ENCODE results near the gene ITGB1BP1.

ITGB1BP1 gene

DNA sequence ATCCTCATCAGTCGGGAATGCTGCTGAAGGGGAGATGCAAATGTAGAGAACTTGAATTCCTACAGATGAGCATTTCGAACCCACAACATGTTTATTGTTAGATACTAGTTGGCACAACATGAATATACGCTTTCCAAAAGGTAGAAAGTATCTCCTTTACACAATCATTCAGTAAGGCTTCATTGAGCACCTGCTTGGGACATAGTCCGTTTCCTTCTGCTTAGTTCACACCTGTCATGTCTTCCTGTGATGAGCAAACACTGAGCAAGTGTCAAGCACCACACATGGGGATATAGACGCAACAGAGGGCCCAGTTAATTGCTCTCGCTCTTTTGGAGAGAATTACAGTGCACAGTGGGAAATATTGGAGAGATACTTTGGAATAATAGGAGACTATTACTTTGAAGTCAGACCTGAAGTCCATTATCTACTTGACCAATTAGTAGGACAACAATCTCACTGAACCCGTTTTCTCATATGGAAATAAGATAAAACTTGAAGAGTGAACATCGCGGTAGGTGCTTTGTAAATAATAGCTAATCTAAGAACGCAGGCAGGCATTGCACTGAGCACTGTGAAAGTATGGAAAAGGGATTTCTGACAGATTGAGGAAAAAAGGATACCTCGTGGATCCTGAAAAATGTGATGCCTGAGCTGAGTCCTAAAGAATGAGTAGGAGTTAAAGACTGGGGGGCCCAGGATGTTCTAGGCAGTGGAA is 1.3 kb upstream of the ITGB1BP1 start:
- DNase-seq (ENCODE audit: low read depth), result no peak

DNA sequence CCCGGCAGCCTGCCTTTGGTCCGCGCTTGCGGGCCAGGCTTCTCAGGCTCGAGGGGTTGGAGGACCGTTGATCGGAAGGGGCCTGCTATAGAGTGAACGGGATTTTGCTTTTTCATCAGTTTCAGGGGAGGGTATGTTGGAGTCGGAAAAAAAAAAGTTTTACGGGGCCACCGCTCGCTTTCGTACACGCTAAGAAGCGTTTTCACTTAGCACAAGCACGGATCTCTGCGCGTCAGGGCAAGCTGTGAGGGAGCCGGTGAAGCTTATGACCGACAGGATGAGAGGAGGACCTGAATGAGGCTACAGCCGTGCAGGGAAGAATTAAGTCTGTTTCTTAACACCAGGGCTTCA is 569 bp upstream of the ITGB1BP1 start:
- DNase-seq (ENCODE audit: low read depth), result peak; percentile 59

DNA sequence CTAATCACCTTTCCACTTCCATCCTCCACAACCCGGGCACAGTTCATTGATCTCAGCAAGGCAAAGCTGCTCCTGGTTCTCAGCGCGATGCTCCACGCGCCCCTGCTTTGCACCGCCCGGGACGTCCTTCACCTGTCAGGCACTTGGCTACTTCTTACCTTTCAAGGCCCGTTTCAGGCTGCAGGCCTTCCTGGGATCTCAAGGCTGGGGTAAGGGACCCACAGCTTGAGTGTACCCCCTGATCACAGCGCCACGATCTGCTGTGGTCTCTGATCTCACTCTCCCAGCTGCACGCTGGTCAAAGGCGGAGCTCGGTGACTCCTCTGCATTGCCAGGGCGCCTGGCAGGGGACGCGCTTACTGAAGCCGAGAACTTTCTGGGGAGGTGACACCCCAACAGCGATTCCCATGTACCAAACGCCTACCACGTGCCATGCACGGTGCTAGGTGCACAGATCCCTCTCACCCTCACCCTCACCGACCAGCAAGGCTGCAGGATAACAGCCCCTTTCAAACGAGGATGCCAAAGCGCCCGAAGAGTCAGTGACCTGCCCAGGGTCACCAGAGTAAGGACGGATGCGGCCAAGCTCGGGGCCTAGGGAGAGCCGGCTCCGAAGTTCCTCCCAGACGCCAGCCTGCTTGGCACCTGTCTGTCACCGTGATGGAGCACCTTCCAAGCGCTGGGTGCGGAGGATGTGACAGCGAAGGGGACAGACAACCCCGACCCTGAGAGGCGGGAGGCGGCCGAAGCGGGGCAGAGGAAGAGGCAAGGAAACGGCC is 818 bp downstream of the ITGB1BP1 start:
- peak; percentile 39 for DNase-seq (ENCODE audit: low read depth)

DNA sequence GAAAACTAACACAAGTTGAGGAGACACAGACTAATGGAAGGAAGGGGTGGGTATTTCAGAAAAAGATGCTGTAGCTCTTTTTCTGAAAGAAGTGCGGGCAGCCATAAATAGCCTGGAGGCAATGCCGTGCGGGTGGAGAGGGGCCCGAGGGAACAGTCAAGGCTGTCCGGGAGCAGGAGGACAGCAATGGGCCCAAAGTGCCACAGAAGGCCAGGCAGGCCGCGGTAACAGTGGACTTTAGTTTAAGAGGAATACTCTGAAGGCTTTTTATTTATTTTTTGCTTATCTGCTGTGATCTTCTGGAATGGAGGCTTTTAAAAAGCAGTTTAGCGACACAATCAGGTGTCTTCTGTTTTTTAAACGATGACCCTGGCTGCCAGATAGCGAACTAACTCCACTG is 2.8 kb downstream of the ITGB1BP1 start:
- DNase-seq (ENCODE audit: low read depth), result no peak

DNA sequence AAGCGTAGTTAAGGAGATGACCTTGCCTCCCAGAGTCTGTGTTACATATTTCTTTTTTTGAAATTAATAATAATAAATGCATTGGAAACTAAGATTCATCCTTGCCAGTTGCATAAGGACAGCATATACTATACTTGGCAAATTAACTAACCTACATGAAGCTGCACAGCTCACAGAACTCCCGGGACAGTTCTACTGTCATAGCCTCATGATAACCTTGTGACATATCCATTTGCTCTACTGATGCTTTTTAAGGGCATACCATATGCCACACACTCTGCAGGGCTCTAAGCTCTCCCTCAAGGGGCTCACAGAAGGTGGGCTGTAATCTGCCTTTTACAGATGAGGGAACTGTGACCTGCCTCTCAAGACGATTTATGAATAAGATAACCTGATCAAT is 3.8 kb downstream of the ITGB1BP1 start:
- no peak for DNase-seq (ENCODE audit: low read depth)

DNA sequence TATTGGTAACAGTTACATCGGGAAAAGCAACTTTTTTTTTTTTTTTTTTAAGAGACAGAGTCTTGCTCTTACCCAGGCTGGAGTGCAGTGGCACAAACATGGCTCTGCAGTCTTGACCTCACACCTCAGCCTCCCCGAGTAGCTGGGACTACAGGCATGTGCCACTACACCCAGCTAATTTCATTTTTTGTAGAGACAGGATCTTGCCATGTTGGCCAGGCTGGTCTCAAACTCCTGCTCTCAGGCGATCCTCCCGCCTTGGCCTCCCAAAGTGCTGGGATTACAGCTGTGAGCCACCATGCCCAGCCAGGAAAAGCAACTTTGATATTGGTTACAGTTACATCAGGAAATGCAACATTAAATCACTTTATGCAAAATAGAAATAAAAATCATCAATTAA is 4.6 kb downstream of the ITGB1BP1 start:
- no peak for DNase-seq (ENCODE audit: low read depth)

DNA sequence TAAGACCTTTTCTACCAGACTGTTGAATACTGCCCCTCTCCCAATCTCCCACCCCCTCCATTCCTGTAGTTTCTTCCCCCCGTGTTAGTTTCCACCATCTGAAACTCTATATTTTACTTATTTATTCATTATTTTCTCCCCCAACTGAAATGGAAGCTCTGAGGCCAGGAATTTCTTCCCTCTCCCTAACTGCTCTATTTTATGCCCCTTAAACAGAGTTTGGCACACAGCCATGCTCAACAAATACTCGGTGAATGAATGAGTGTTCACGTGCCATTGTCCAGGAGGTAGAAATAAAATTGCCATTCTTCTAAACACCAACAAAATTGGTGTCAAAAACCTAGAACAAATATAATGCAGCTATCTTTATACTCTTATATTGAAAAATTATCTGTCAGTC is 5.6 kb downstream of the ITGB1BP1 start:
- no peak for DNase-seq (ENCODE audit: low read depth)

DNA sequence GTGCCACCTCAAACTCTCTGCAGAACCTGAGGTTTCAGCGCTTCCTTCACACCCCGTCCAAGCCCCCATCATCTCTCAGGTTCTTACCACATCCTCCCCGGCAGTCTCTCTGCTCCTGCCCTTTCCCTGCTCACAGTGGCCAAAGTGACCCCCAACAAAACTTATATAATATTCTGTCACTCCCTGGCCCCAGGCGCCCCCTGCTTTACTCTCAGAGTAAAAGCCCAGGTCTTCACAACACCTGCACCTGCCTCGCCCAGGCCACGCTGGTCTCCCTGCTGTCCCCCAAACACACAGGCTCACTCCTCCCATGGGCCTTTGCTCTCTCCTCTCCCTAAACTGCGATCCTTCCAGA is 6.4 kb downstream of the ITGB1BP1 start:
- DNase-seq (ENCODE audit: low read depth), result no peak

DNA sequence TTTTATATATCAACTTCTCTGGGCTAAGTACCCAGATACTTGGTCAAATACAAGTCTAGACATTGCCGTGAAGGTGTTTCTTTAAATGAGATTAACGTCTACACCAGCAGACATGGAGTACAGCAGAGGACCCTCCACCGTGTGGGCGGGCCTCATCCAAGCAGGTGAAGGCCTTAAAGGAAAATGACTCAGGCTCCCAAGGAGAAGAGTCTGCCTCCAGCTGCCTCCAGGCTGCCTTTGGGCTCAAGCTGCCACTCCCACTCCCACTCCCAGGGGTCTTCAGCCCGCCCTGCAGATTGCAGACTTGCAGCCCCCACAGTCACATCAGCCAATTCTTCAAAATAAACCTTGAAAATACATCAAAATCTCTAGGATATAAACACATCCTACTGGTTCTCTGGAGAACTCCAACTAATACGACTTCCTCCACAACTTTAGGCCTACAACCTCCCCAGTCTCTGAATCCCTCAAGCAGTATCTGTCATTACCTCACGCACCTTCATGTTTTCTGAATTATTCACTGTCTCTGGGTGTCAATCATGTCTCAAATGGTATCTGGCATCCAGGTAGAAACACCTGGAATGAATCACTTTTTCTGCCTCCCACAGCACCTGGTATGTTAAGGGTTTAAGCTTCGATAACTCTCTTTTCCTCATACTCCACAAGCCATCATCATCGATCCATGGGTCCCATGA is 6.9 kb downstream of the ITGB1BP1 start:
- DNase-seq (ENCODE audit: low read depth), result no peak

DNA sequence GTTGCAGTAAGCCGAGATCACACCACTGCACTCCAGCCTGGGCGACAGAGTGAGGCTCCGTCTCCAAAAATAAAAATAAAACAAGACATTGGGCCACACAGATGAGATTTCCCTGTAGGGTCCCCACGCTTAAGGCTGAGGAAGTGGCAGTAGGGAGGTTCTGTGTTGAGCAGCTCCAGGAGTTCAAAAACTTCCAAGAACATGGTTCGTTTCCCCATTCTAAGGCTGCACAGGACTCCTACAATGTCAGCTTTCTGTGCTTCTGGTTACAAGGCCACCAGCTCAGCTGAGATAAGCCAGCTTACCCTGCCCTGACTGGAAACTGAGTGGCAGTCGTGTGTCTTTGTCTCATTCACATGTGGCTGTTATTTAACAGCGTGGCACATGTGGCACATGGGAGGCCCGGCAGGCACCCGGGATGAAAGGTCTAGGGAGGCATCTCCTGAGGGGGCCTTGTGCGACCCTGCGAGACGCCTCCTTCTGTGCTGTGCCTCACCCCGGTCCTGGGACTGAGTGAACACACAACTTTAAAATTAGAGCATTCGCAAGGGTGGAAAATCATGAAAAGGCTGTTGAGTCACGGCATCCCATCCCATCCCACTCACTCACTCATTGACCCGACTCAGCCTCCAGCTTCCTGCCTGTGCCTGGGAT is 7.7 kb downstream of the ITGB1BP1 start:
- no peak for DNase-seq (ENCODE audit: low read depth)

DNA sequence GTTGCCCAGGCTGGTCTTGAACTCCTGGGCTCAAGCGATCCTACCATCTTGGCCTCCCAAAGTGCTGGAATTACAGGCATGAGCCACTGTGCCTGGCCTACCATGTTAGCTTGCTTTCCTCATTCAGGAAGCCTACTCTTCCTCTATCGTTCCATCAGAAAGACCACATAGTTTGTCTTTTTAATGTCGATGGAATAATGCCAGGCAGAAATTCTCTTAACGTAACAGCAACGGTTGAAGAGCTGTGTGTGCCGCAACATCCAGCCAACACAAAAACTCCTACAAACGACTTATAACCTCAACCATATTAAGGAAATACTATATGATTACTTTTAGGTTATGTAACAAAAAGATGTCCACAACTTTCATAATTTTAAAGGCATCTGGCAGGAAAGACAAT is 10.5 kb downstream of the ITGB1BP1 start:
- no peak for DNase-seq (ENCODE audit: low read depth)

DNA sequence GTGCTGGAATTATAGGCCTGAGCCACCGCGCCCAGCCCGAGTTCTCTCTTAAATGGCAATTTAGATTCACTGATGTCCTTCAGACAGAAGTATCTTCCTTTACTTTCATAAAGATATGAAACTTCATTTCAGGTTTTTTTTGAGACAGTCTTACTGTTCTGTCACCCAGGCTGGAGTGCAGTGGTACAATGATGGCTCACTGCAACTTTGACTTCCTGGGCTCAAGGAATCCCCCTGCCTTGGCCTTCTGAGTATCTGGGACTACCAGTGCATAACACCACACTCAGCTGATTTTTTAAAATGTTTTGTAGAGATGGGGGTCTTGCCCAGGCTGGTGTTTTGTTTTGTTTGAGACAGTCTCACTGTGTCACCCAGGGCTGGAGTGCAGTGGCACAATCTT is 13.2 kb downstream of the ITGB1BP1 start:
- no peak for DNase-seq (ENCODE audit: low read depth)

DNA sequence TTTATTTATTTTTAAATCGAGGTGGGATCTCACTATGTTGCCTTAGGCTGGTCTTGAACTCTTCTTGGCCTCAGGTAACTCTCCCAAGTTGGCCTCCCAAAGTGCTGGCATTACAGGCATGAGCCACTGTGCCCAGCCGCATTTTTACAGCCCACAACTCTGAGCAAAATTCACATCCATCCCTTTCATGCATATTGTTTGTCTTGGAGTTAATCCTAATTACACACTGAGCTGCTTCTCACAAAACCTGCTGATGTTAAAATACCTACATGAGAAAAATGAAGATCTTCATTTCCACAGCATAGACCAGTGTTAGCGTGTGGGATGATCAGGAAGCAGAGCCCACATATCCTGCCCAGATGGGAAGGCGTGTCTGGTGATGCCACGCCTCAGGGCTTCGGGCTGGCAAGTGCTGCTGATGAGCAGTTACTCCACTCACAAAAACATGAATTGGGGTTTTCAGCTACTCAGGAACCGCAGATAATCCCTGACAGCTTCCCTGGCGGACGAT is 14.6 kb downstream of the ITGB1BP1 start:
- no peak for DNase-seq (ENCODE audit: low read depth)

DNA sequence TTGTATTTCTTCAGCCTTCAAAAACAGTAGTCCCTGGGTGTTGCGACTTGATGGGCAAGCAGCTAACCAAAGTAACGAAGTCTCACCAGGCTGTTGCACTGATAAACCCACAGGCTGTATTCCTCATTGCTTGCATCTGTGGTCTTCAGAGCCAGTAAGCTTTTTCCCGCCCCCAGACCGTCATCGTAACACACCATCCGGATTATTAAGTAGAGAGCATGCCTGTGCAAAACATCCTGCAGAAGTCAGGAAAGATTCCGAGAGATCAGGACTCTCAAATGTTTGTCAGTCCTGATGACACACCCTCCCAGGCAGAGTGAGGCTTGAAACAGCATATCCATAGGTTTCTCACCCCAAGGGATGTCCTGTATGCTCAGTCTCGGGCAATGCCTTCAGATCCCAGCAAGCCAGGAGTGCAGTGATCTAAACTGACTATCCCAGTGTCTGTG is 15.9 kb downstream of the ITGB1BP1 start:
- peak; percentile 78 for DNase-seq (ENCODE audit: low read depth)

DNA sequence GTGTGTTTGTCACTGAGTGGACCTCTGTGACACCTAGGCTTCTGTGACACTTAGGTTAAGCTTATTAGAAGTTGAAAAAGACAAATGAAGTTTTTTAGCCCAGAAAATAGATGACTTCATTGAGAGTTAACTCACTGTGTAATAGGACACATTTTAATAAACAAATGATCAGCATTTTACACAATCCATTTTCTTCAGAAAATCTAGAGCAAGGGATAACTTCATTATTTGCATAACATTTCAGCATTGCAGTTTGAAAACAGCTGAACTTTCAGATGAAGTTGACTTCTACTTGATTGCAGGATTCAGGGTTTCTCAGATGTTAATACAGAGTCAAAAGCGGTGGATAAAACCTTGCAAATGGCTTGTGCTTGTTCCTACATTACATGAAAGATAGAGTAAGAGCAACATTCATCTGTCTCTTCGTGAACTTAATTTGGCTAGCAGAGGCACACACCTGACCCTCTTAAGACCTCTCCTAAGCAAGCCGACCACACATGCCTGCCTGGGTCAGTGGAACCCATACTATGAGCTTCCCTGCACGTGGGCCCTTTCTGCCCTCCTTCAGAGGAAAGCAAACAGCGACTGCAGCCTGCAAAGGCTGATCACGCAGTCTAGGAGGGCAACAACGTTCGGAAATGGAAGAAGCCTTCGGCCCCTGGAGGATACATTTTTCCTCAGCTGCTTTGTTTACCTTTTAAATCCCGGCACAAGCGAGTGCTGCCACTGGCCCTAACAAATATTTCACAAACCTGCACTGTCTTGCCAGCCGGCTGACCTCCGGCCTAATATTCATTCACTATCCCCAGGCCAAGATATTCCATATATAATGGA is 16.6 kb downstream of the ITGB1BP1 start:
- no peak for DNase-seq (ENCODE audit: low read depth)

DNA sequence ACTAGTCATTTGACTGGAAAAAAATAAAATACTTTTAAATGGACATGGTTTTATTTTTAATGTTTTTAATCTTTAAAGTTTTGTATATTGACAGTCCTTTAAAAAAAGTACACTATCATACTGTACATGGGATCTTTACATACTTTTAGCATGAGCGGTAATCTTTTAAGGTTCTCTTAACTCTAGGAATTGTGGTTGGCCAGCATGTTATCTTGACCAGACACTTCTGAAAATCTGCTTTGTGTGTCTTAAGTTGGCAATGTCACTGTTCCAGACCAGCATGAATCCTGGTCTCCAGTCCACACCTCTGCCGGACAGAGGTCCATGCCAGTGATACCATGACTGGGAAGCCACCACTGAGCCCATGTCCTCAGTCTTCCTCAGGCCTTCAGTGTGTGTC is 17.7 kb downstream of the ITGB1BP1 start:
- DNase-seq (ENCODE audit: low read depth), result peak; percentile 49

DNA sequence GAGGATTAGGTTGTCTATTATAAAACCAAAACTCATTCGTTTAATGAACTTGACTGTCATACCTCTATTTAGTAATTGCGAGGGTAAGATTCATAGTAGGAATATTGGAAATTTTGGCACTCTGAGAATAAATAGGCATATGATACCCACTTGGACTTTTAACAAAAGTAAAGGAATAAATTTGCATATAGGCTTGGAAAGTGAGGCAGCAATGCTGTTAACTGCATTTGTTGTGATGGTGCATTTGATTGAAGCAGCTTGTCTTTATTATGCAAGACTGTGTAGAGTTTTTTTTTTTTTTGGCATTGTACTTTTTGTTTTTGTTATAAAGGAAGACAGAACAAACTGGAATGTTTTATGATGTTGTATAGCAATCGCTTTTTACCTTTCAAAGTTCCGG is 18.9 kb downstream of the ITGB1BP1 start:
- no peak for DNase-seq (ENCODE audit: low read depth)

DNA sequence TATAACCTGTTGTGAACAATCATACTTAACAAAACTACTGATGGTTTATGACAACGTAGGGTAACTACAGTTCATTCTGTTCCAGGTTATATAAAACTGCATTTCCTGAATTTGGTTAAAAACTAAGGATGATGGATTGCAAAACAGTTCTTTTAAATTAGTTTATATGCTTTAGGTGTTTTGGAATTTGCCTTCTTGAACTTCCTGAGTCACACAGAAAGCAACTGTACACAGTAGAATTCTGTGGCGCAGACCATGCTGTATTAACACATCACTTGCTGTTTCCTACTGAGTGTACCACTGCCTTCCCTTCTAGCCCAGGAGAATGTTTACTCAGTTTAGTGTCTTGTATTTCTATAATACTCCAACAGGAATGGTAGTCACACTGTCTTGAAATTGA is 19.4 kb downstream of the ITGB1BP1 start:
- DNase-seq (ENCODE audit: low read depth), result peak; percentile 91

DNA sequence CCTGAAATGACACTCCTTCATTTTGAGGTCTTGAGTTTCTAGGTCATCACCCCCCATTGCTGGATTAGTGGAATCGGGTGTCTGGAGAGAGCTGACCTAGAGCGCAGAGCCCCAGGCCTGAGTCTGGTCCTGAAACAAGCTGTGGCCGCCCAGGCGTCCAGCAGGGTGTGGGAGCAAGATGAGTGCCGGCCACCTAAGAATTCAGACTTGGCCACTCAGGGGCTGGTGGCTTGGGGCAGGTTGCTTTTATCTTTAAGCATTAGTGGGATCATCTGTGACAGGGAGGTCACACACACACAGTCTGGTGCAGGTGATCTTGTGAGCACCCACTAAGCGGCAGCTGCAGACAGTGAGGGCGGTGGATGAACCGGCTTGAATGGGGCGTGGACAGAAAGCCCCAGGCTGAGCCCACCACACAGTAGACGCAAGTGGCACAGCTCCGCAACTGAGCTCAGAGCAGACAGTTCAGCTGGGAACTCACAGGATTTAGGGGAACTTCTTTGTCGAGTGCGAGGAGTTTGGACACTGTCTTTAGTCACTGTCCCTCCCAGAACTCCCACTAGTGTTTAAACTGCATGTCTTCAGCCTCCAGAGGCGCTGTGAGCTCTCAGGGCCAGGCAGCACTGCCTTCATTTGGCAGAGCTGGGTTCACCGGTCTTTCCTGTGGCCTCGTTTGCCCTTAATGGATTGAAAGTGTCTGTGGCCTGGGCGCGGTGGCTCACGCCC is 21.5 kb downstream of the ITGB1BP1 start:
- no peak for DNase-seq (ENCODE audit: low read depth)

DNA sequence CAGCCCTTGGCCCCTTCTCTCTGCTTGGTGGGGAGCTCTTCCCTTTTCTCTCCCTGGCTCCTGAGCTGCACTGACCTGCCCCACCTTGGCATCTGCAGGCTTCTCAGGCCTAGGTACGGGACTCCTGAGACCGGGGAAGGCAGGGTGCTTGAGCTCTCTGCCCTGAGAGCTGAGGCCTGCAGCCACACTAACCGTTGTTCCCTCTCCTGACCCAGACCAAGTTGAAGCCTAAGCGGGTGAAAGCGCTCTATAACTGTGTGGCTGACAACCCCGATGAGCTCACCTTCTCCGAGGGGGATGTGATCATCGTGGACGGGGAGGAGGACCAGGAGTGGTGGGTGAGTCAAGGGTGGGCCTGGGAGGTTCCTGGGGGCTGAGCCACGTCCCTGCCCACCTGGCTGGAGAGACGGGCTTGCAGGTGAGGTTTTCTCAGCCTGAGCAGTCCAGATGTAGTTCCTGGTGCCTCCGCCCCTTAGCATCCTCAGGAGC is 22.2 kb downstream of the ITGB1BP1 start:
- DNase-seq (ENCODE audit: low read depth), result no peak
